ENCODE measurements around the gene PPARGC1A.

Gene PPARGC1A

GRCh38 chr4:23770011-23770410 lies 119.8 kb downstream of the PPARGC1A start:
- H3K36me3 Mint-ChIP-seq (ENCODE audit: low read depth), result no peaks in the 10 kb centered on the region

GRCh38 chr4:23769406-23769805 lies 120.4 kb downstream of the PPARGC1A start:
- Mint-ChIP-seq H3K4me3 (no peak overlapping the region), H3K9me3 (peaks cover 2% of the 10 kb centered on the region), H3K27me3 (no peaks in the 10 kb centered on the region), H3K36me3 (ENCODE audit: low read depth) (no peaks in the 10 kb centered on the region), H3K27ac (no peak overlapping the region), H3K4me1 (ENCODE audit: low read depth) (no peaks in the 10 kb centered on the region)
- DNase-seq, result no peak

More at GRCh38 chr4:23770011-23770410, 119.8 kb downstream of the PPARGC1A start:
- no peaks in the 10 kb centered on the region for H3K27me3 Mint-ChIP-seq
- no peak for DNase-seq
- H3K27ac Mint-ChIP-seq, result no peak overlapping the region
- H3K4me3 Mint-ChIP-seq, result no peak overlapping the region
- no peaks in the 10 kb centered on the region for H3K4me1 Mint-ChIP-seq (ENCODE audit: low read depth)
- peaks cover 2% of the 10 kb centered on the region for H3K9me3 Mint-ChIP-seq

- DNase-seq, result no peak
- H3K9me3 Mint-ChIP-seq, result peaks cover 2% of the 10 kb centered on the region
- H3K4me1 Mint-ChIP-seq (ENCODE audit: low read depth), result no peaks in the 10 kb centered on the region
- no peaks in the 10 kb centered on the region for H3K27me3 Mint-ChIP-seq
- H3K4me3 Mint-ChIP-seq, result no peak overlapping the region
- no peaks in the 10 kb centered on the region for H3K36me3 Mint-ChIP-seq (ENCODE audit: low read depth)
- H3K27ac Mint-ChIP-seq, result no peak overlapping the region
Measured at GRCh38 chr4:23768541-23768940, 121.3 kb downstream of the PPARGC1A start.

- Mint-ChIP-seq H3K9me3 (peaks cover 3% of the 10 kb centered on the region), H3K27ac (no peak overlapping the region), H3K36me3 (ENCODE audit: low read depth) (no peaks in the 10 kb centered on the region), H3K4me3 (no peak overlapping the region), H3K27me3 (no peaks in the 10 kb centered on the region), H3K4me1 (ENCODE audit: low read depth) (no peaks in the 10 kb centered on the region)
- no peak for DNase-seq
Measured at GRCh38 chr4:23766344-23766743, 123.5 kb downstream of the PPARGC1A start.

- no peak for DNase-seq
- Mint-ChIP-seq H3K9me3 (peaks cover 3% of the 10 kb centered on the region), H3K4me3 (no peak overlapping the region), H3K36me3 (ENCODE audit: low read depth) (no peaks in the 10 kb centered on the region), H3K4me1 (ENCODE audit: low read depth) (no peaks in the 10 kb centered on the region), H3K27me3 (no peaks in the 10 kb centered on the region), H3K27ac (no peak overlapping the region)
Measured at GRCh38 chr4:23763559-23763958, 126.3 kb downstream of the PPARGC1A start.

GRCh38 chr4:23762551-23762950 lies 127.3 kb downstream of the PPARGC1A start:
- DNase-seq, result no peak
- no peak overlapping the region for H3K4me3 Mint-ChIP-seq
- no peaks in the 10 kb centered on the region for H3K27me3 Mint-ChIP-seq
- H3K36me3 Mint-ChIP-seq (ENCODE audit: low read depth), result no peaks in the 10 kb centered on the region
- no peak overlapping the region for H3K27ac Mint-ChIP-seq
- H3K9me3 Mint-ChIP-seq, result peaks cover 3% of the 10 kb centered on the region
- H3K4me1 Mint-ChIP-seq (ENCODE audit: low read depth), result no peaks in the 10 kb centered on the region

- no peak for DNase-seq
- Mint-ChIP-seq H3K4me3 (no peak overlapping the region), H3K27ac (no peak overlapping the region), H3K36me3 (ENCODE audit: low read depth) (no peaks in the 10 kb centered on the region), H3K27me3 (no peaks in the 10 kb centered on the region), H3K9me3 (peaks cover 3% of the 10 kb centered on the region), H3K4me1 (ENCODE audit: low read depth) (no peaks in the 10 kb centered on the region)
Measured at GRCh38 chr4:23759066-23759465, 130.8 kb downstream of the PPARGC1A start.

- no peaks in the 10 kb centered on the region for H3K4me1 Mint-ChIP-seq (ENCODE audit: low read depth)
- H3K9me3 Mint-ChIP-seq, result peaks cover 2% of the 10 kb centered on the region
- no peak for DNase-seq
- H3K27me3 Mint-ChIP-seq, result no peaks in the 10 kb centered on the region
- H3K27ac Mint-ChIP-seq, result no peak overlapping the region
- no peak overlapping the region for H3K4me3 Mint-ChIP-seq
- H3K36me3 Mint-ChIP-seq (ENCODE audit: low read depth), result no peaks in the 10 kb centered on the region
Measured at GRCh38 chr4:23754688-23755087, 135.2 kb downstream of the PPARGC1A start.

GRCh38 chr4:23750125-23750524 lies 139.7 kb downstream of the PPARGC1A start:
- peaks cover 7% of the 10 kb centered on the region for H3K9me3 Mint-ChIP-seq
- H3K36me3 Mint-ChIP-seq (ENCODE audit: low read depth), result no peaks in the 10 kb centered on the region
- H3K27me3 Mint-ChIP-seq, result no peaks in the 10 kb centered on the region
- H3K4me1 Mint-ChIP-seq (ENCODE audit: low read depth), result no peaks in the 10 kb centered on the region
- no peak overlapping the region for H3K27ac Mint-ChIP-seq
- H3K4me3 Mint-ChIP-seq, result no peak overlapping the region
- no peak for DNase-seq

- Mint-ChIP-seq H3K4me3 (no peak overlapping the region), H3K27me3 (no peaks in the 10 kb centered on the region), H3K27ac (no peak overlapping the region), H3K9me3 (peaks cover 7% of the 10 kb centered on the region), H3K36me3 (ENCODE audit: low read depth) (no peaks in the 10 kb centered on the region), H3K4me1 (ENCODE audit: low read depth) (no peaks in the 10 kb centered on the region)
- no peak for DNase-seq
Measured at GRCh38 chr4:23747281-23747735, 142.5 kb downstream of the PPARGC1A start.

- no peak overlapping the region for H3K27ac Mint-ChIP-seq
- no peaks in the 10 kb centered on the region for H3K27me3 Mint-ChIP-seq
- DNase-seq, result no peak
- H3K4me3 Mint-ChIP-seq, result no peak overlapping the region
- H3K4me1 Mint-ChIP-seq (ENCODE audit: low read depth), result no peaks in the 10 kb centered on the region
- no peaks in the 10 kb centered on the region for H3K36me3 Mint-ChIP-seq (ENCODE audit: low read depth)
- peaks cover 7% of the 10 kb centered on the region for H3K9me3 Mint-ChIP-seq
Measured at GRCh38 chr4:23746672-23747071, 143.2 kb downstream of the PPARGC1A start.

GRCh38 chr4:23746027-23746426 lies 143.8 kb downstream of the PPARGC1A start:
- peaks cover 7% of the 10 kb centered on the region for H3K9me3 Mint-ChIP-seq
- no peak overlapping the region for H3K27ac Mint-ChIP-seq
- H3K4me1 Mint-ChIP-seq (ENCODE audit: low read depth), result no peaks in the 10 kb centered on the region
- H3K36me3 Mint-ChIP-seq (ENCODE audit: low read depth), result no peaks in the 10 kb centered on the region
- no peak for DNase-seq
- no peak overlapping the region for H3K4me3 Mint-ChIP-seq
- H3K27me3 Mint-ChIP-seq, result no peaks in the 10 kb centered on the region

GRCh38 chr4:23745377-23745776 lies 144.5 kb downstream of the PPARGC1A start:
- DNase-seq, result no peak
- no peaks in the 10 kb centered on the region for H3K36me3 Mint-ChIP-seq (ENCODE audit: low read depth)
- H3K27me3 Mint-ChIP-seq, result no peaks in the 10 kb centered on the region
- H3K27ac Mint-ChIP-seq, result no peak overlapping the region
- H3K4me3 Mint-ChIP-seq, result no peak overlapping the region
- peaks cover 5% of the 10 kb centered on the region for H3K9me3 Mint-ChIP-seq
- no peaks in the 10 kb centered on the region for H3K4me1 Mint-ChIP-seq (ENCODE audit: low read depth)

All from activated T-cell treated with anti-CD3 and anti-CD28 coated beads, Interleukin-2, amount 50 U/mL, for 24 hours (primary cell).